Hematopoietic multipotent progenitor cell (in vitro differentiated cells): ENCODE data around the gene GOLGA8R. TPM values are rescaled to one million over a fixed set of nuclear protein-coding genes. Genes with fewer than 3 reads are reported as not detected.

ENCODE experiments used
- small RNA-seq: library from RNA; depleted of rRNA; stranded (forward); fragments of <200 nt; gene quantifications from one replicate; pipeline ENCODE3, GENCODE V24; 2012
- total RNA-seq: library from RNA; depleted of rRNA; stranded (reverse); fragments of >200 nt; gene quantifications from one replicate; pipeline ENCODE4 v1.2.3, GENCODE V29; 2012

The GOLGA8R gene
- total RNA-seq, 1 donor = 4.8 TPM

Small RNAs within 50 kb of the gene (small RNA-seq; reads per million reads assigned to genes)
- not detected for gene AC019322.2
- gene RF00019 = not detected
- not detected for gene RF00096
- not detected for gene RN7SL196P

Other genes starting within 250 kb of the GOLGA8R start
- 10.2 TPM for gene CHRFAM7A, start 20.7 kb downstream of the GOLGA8R start, total RNA-seq
- 1.3 TPM for gene GOLGA8Q, start 137.8 kb upstream of the GOLGA8R start, total RNA-seq
- gene GOLGA8H, start 189.8 kb upstream of the GOLGA8R start, total RNA-seq = 1.6 TPM